Activated CD8-positive, alpha-beta memory T cell treated with anti-CD3 and anti-CD28 coated beads for 1 hour (primary cell): Measurements from ENCODE around the gene COMMD3.

ENCODE experiments used
- DNase-seq, 2 donors: peaks; one replicate each; pipeline ENCODE4 v3.0.0-alpha.2; 2020; ENCODE audit warnings: low read depth in 1 of 2; ENCODE audit errors: extremely low read depth in 1 of 2

The COMMD3 gene

GRCh38 chr10:22365644-22366434 is 49.7 kb downstream of the COMMD3 start:
- DNase-seq = no peak

GRCh38 chr10:22366435-22366703 is 50.2 kb downstream of the COMMD3 start:
- no peak for DNase-seq

GRCh38 chr10:22366771-22367170 is 50.6 kb downstream of the COMMD3 start:
- DNase-seq = no peak

- no peak for DNase-seq
These were observed 51.3 kb downstream of the COMMD3 start for GRCh38 chr10:22367471-22367870.

- DNase-seq = no peak
These were observed 52.2 kb downstream of the COMMD3 start for GRCh38 chr10:22368402-22368801.

GRCh38 chr10:22368981-22369380 is 52.8 kb downstream of the COMMD3 start:
- no peak for DNase-seq

- no peak for DNase-seq
These were observed 53.4 kb downstream of the COMMD3 start for GRCh38 chr10:22369434-22370072.
